Endothelial cell (in vitro differentiated cells): ENCODE results near the gene CDKAL1. TPM values are rescaled to one million over a fixed set of nuclear protein-coding genes. Genes with fewer than 3 reads are reported as not detected.

Source experiments
- DNase-seq: peaks from one replicate; pipeline ENCODE4 v3.0.0; 2021; ENCODE audit warnings: low spot score
- H3K27ac Mint-ChIP-seq: one replicate; pipeline ENCODE4 v1.8.0; 2021; ENCODE audit warnings: mixed read lengths, inconsistent platforms; ENCODE audit not compliant: unreplicated experiment
- H3K27me3 Mint-ChIP-seq: one replicate; pipeline ENCODE4 v1.8.0; 2021; ENCODE audit warnings: mild to moderate bottlenecking, moderate library complexity, mixed read lengths, inconsistent platforms; ENCODE audit not compliant: unreplicated experiment
- H3K36me3 Mint-ChIP-seq: one replicate; pipeline ENCODE4 v1.8.0; 2021; ENCODE audit warnings: mild to moderate bottlenecking, low read depth, mixed read lengths, inconsistent platforms; ENCODE audit not compliant: unreplicated experiment
- H3K4me1 Mint-ChIP-seq: one replicate; pipeline ENCODE4 v1.8.0; 2021; ENCODE audit warnings: mild to moderate bottlenecking, mixed read lengths, inconsistent platforms; ENCODE audit not compliant: unreplicated experiment
- H3K4me3 Mint-ChIP-seq: one replicate; pipeline ENCODE4 v1.8.0; 2021; ENCODE audit warnings: mild to moderate bottlenecking, mixed read lengths, inconsistent platforms; ENCODE audit not compliant: unreplicated experiment
- H3K9me3 Mint-ChIP-seq: one replicate; pipeline ENCODE4 v1.8.0; 2021; ENCODE audit warnings: mixed read lengths, inconsistent platforms; ENCODE audit not compliant: unreplicated experiment
- CTCF ChIP-seq: fragments of 200-600 bp; sonication (generic); IDR thresholded peaks from one replicate; pipeline ENCODE4 v1.5.0; 2021; ENCODE audit warnings: antibody characterized with exemption; ENCODE audit not compliant: unreplicated experiment
- total RNA-seq: library from RNA; stranded (reverse); fragmentation: NEBNext Ultra II Directional; extraction: Animal tissue kit (Norgen Biotek cat#: 25700); gene quantifications from one replicate; pipeline ENCODE4 v1.2.1, GENCODE V29; 2021; ENCODE audit not compliant: unreplicated experiment

Gene CDKAL1
- total RNA-seq, 1 donor from 2014 or later, result 43.9 TPM

GRCh38 chr6:21257125-21257524, 722.9 kb downstream of the CDKAL1 start:
- Mint-ChIP-seq H3K27ac (no peak overlapping the region), H3K36me3 (no peaks in the 10 kb centered on the region), H3K27me3 (no peaks in the 10 kb centered on the region), H3K9me3 (no peaks in the 10 kb centered on the region), H3K4me3 (no peak overlapping the region), H3K4me1 (no peaks in the 10 kb centered on the region)
- DNase-seq, result no peak
- no peak for TF ChIP-seq CTCF

GRCh38 chr6:21258665-21259064, 724.4 kb downstream of the CDKAL1 start:
- Mint-ChIP-seq H3K27ac (no peak overlapping the region), H3K36me3 (no peaks in the 10 kb centered on the region), H3K9me3 (no peaks in the 10 kb centered on the region), H3K4me1 (no peaks in the 10 kb centered on the region), H3K4me3 (no peak overlapping the region), H3K27me3 (no peaks in the 10 kb centered on the region)
- no peak for DNase-seq
- no peak for TF ChIP-seq CTCF

GRCh38 chr6:21259660-21260059, 725.4 kb downstream of the CDKAL1 start:
- DNase-seq, result no peak
- Mint-ChIP-seq H3K27me3 (no peaks in the 10 kb centered on the region), H3K9me3 (no peaks in the 10 kb centered on the region), H3K4me3 (no peak overlapping the region), H3K27ac (no peak overlapping the region), H3K36me3 (no peaks in the 10 kb centered on the region), H3K4me1 (no peaks in the 10 kb centered on the region)
- no peak for TF ChIP-seq CTCF

GRCh38 chr6:21262504-21262903, 728.2 kb downstream of the CDKAL1 start:
- Mint-ChIP-seq H3K36me3 (no peaks in the 10 kb centered on the region), H3K9me3 (no peaks in the 10 kb centered on the region), H3K4me1 (no peaks in the 10 kb centered on the region), H3K27me3 (no peaks in the 10 kb centered on the region), H3K4me3 (no peak overlapping the region), H3K27ac (no peak overlapping the region)
- no peak for DNase-seq
- no peak for TF ChIP-seq CTCF

- Mint-ChIP-seq H3K4me3 (no peak overlapping the region), H3K27ac (no peak overlapping the region), H3K27me3 (no peaks in the 10 kb centered on the region), H3K9me3 (no peaks in the 10 kb centered on the region), H3K4me1 (peaks cover under 1% of the 10 kb centered on the region), H3K36me3 (no peaks in the 10 kb centered on the region)
- DNase-seq, result no peak
- TF ChIP-seq CTCF, result no peak
These were observed 729.5 kb downstream of the CDKAL1 start for GRCh38 chr6:21263531-21264287.
